Measurements from ENCODE around the gene ERC2.

Gene ERC2

DNA sequence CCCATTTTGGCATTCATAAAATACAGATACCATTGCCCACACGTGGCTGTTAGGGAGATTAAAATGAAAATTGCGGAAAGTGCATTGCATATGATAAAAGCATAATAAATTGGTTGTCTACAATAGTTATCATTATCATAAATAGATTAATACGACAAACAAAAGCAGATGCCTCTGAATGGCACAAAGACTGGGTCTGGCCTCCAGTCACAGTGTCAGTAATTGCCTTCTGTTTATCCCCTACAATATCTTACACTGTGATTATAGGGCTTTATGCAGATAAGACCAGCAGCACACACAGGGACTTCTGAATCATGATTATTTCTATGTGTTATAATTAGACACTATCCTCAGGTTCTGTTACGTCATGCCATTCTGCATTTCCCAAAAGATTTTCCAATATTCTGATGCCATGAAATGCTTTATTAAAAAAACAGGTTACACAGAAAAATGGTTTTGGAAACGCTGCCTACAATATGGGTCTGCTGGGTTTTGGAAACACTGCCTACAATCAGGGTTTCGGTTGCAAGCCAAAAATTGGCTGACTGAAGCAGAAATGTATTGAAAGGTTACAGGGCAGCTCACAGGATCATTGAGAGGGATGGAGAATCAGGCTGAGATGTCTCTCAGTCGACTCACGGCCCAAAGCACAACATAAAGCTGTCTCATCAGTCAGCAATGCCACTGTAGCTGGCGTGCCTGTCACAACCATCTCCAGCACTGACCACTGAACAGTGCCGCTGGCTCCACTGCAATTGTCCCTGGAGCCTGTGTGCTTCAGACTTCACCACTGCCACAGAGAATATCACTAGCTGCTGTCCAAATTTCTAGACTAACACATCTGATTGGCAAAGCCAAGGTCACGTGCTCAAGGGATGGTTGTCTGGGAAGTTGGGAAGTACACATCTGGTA, 248.1 kb downstream of the ERC2 start:
- H3K4me3 ChIP-seq (ENCODE audit: low read length): no peak overlapping the region
- no peak for DNase-seq (ENCODE audit: low read depth)
- TF ChIP-seq, protein P1, sequence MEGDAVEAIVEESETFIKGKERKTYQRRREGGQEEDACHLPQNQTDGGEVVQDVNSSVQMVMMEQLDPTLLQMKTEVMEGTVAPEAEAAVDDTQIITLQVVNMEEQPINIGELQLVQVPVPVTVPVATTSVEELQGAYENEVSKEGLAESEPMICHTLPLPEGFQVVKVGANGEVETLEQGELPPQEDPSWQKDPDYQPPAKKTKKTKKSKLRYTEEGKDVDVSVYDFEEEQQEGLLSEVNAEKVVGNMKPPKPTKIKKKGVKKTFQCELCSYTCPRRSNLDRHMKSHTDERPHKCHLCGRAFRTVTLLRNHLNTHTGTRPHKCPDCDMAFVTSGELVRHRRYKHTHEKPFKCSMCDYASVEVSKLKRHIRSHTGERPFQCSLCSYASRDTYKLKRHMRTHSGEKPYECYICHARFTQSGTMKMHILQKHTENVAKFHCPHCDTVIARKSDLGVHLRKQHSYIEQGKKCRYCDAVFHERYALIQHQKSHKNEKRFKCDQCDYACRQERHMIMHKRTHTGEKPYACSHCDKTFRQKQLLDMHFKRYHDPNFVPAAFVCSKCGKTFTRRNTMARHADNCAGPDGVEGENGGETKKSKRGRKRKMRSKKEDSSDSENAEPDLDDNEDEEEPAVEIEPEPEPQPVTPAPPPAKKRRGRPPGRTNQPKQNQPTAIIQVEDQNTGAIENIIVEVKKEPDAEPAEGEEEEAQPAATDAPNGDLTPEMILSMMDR (conservative IDR thresholded peaks at IDR 0.05; ENCODE audit: low read length): no peak

DNA sequence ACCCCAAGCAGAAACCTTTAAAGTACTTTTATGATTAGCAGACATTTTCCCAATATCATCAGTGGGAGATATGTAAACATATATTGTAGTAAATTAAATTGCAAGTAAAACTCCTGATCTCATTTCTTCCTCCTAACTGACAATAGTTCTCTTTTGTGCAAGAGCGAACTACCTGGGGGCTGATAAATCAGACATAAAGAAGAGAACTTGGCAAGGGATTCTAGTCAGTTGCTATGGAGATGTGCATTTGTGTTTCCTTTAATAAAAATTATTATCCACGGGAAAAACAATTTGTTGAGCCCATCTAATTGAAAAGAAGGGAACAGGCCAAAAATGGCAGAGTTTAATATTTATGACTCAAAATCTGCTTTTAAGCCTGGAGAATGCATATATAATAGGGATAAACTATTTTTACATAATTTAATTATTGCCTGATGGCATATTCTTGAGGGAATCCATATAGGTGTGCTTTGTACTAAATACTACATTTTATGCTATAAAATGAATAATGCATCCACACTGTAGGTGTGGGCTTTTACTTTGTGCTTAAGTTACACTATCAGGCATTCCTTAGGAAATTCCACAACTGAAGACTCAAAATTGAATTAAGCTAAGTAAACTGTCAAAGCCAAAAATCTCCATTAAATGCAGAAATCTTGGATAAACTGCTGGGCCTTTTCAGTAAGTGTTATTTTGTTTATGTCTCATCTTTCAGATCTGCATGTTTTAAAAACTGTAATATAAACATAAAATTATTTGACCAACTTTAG, 258.1 kb downstream of the ERC2 start:
- H3K4me3 ChIP-seq (ENCODE audit: low read length): no peak overlapping the region
- DNase-seq (ENCODE audit: low read depth): no peak
- TF ChIP-seq, protein P1 (conservative IDR thresholded peaks at IDR 0.05; ENCODE audit: low read length): no peak

DNA sequence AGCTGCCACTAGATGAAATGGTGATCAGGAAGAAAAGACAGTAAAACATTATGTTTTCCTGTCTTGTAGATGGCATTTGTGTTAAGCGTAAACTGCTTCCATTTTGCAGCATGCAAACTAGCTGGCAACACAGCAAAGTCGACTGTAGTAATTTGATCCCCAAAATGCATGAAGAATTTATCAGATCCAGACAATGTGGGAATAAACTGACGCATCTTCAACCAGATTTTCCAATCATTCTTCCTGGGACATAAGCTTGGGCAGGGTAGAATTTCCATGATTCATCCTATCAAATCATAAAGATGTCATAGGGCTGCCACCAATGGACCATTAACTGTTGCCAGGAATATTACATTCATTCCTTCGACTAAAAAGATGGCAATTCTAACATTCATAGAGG, 260.3 kb downstream of the ERC2 start:
- H3K4me3 ChIP-seq (ENCODE audit: low read length): no peak overlapping the region
- TF ChIP-seq, protein P1 (conservative IDR thresholded peaks at IDR 0.05; ENCODE audit: low read length): no peak
- DNase-seq (ENCODE audit: low read depth): peak; percentile 4

DNA sequence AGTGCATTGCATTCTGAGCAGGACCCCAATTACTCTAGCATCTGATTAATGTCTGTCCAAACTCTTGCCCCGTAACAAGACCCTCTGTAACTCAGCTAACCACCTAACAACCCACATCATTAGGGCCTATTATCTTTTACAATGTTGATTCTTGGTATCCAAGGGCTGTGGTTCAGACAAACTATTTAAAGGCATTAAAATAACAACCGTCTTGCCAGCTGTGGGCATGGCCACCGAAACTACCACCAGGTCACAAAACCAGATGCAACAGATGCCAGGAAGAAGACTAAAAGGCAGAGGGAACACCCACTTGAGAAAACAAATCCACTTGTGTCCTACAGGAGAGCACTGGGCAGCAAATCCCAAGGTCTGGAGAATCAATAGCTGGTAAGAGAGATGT, 262.9 kb downstream of the ERC2 start:
- DNase-seq (ENCODE audit: low read depth): no peak
- H3K4me3 ChIP-seq (ENCODE audit: low read length): no peak overlapping the region
- TF ChIP-seq, protein P1 (conservative IDR thresholded peaks at IDR 0.05; ENCODE audit: low read length): no peak

DNA sequence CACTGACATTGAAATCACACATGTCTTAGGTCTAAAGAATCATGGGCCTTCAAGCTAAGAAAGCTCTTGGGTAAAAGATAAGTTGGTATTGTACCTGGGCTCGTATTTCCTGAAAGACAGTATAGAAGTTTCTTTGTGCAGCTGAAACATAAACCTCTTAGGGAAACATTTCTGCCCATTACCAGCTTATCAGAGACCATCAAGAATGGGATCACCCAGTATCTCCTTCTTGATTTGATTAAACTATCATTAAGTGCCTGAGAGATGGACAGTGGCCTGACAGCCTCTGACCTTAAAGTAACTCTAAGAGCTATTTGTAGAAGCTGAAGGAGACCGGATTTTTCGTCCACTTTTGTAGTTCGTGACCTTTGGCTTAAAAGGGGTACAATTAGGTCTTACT, 265.3 kb downstream of the ERC2 start:
- H3K4me3 ChIP-seq (ENCODE audit: low read length): no peak overlapping the region
- DNase-seq (ENCODE audit: low read depth): no peak
- TF ChIP-seq, protein P1 (conservative IDR thresholded peaks at IDR 0.05; ENCODE audit: low read length): no peak

DNA sequence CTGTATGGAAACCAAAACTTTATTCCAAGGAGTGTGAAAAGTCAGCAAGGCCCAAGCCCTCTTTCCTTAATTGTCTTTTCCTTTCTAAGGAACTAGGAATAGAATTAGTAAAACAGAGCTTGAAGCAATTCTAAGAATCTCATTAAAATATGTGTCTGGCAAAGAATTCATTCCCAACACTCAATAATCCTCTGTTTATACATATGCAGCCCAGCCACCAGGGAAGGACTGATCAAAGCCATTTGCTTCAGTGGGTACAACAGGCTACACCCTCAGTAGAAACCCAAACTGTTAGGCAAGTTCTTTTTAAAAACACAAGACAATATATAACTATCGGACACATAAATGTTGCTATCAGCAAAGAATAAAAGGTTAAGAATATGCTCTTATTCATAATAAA, 266.9 kb downstream of the ERC2 start:
- TF ChIP-seq, protein P1 (conservative IDR thresholded peaks at IDR 0.05; ENCODE audit: low read length): no peak
- no peak for DNase-seq (ENCODE audit: low read depth)
- H3K4me3 ChIP-seq (ENCODE audit: low read length): no peak overlapping the region
